WTC11 (cell line): ENCODE measurements around the gene FUT7.

Source experiments
- ATF2 ChIP-seq: sonication (generic); formaldehyde crosslinking; IDR thresholded peaks from 2 replicates; pipeline ENCODE4 v1.8.1; 2022; ENCODE audit warnings: low read depth, missing genetic modification reagents, borderline replicate concordance
- CBFB ChIP-seq: sonication (generic); formaldehyde crosslinking; IDR thresholded peaks from 2 replicates; pipeline ENCODE4 v1.8.1; 2022; ENCODE audit warnings: mild to moderate bottlenecking, low read depth, missing genetic modification reagents
- CREM ChIP-seq: sonication (generic); formaldehyde crosslinking; IDR thresholded peaks from 2 replicates; pipeline ENCODE4 v1.8.1; 2022; ENCODE audit warnings: mild to moderate bottlenecking, missing genetic modification reagents, moderate library complexity
- CTCF ChIP-seq: fragments of 200-600 bp; IDR thresholded peaks from 2 replicates; pipeline ENCODE4 v1.8.0; 2022; ENCODE audit warnings: antibody characterized with exemption
- E2F4 ChIP-seq: sonication (generic); formaldehyde crosslinking; IDR thresholded peaks from 2 replicates; pipeline ENCODE4 v1.8.1; 2022; ENCODE audit warnings: low read depth, mild to moderate bottlenecking, moderate library complexity, missing genetic modification reagents, borderline replicate concordance
- FOXJ3 ChIP-seq: sonication (generic); formaldehyde crosslinking; IDR thresholded peaks from 2 replicates; pipeline ENCODE4 v1.9.0; 2021; ENCODE audit warnings: missing genetic modification reagents, mild to moderate bottlenecking, borderline replicate concordance
- KAT7 ChIP-seq: sonication (generic); formaldehyde crosslinking; IDR thresholded peaks from 2 replicates; pipeline ENCODE4 v1.8.1; 2023; ENCODE audit warnings: missing genetic modification reagents, mild to moderate bottlenecking, borderline replicate concordance
- MYBL2 ChIP-seq: sonication (generic); formaldehyde crosslinking; IDR thresholded peaks from 2 replicates; pipeline ENCODE4 v1.8.1; 2023; ENCODE audit warnings: mild to moderate bottlenecking, moderate library complexity, missing genetic modification reagents
- NFE2L1 ChIP-seq: sonication (generic); formaldehyde crosslinking; IDR thresholded peaks from 2 replicates; pipeline ENCODE4 v1.8.1; 2023; ENCODE audit warnings: missing genetic modification reagents
- NFYB ChIP-seq: sonication (generic); formaldehyde crosslinking; conservative IDR thresholded peaks from 2 replicates; pipeline ENCODE4 v1.8.0; 2022; ENCODE audit warnings: low read depth, missing genetic modification reagents
- SP1 ChIP-seq: sonication (generic); formaldehyde crosslinking; conservative IDR thresholded peaks from 2 replicates; pipeline ENCODE4 v1.8.1; 2022; ENCODE audit warnings: missing genetic modification reagents
- USF2 ChIP-seq: sonication (generic); formaldehyde crosslinking; IDR thresholded peaks from 2 replicates; pipeline ENCODE4 v1.8.1; 2023; ENCODE audit warnings: mild to moderate bottlenecking, missing genetic modification reagents, moderate library complexity
- ZBTB43 ChIP-seq: sonication (generic); formaldehyde crosslinking; IDR thresholded peaks from 2 replicates; pipeline ENCODE4 v1.8.1; 2023; ENCODE audit warnings: mild to moderate bottlenecking, missing genetic modification reagents
- ZNF138 ChIP-seq: sonication (generic); formaldehyde crosslinking; conservative IDR thresholded peaks from 2 replicates; pipeline ENCODE4 v1.8.1; 2022; ENCODE audit warnings: mild to moderate bottlenecking, moderate library complexity, missing genetic modification reagents

- TF ChIP-seq CTCF: no peak
- TF ChIP-seq MYBL2 (CRISPR knock-in tag): no peak
- TF ChIP-seq NFYB (CRISPR knock-in tag): no peak
- TF ChIP-seq ZNF138 (CRISPR knock-in tag): no peak
- TF ChIP-seq CREM: no peak
- TF ChIP-seq CBFB: no peak
- TF ChIP-seq FOXJ3: no peak
- no peak for TF ChIP-seq SP1 (CRISPR knock-in tag)
- TF ChIP-seq E2F4 (CRISPR knock-in tag): no peak
- TF ChIP-seq USF2 (CRISPR knock-in tag): no peak
- TF ChIP-seq NFE2L1 (CRISPR knock-in tag): no peak
- no peak for TF ChIP-seq ZBTB43
- TF ChIP-seq ATF2 (CRISPR knock-in tag): no peak
- no peak for TF ChIP-seq KAT7 (CRISPR knock-in tag)
Measured at GRCh38 chr9:137054932-137055384, 23.1 kb upstream of the FUT7 start.
